ENCODE data around the gene DTX1.

Gene DTX1

GRCh38 chr12:113056631-113057488, at the start of gene DTX1:
TSS of gene DTX1 (plus strand) at chr12:113056730. CDS start at chr12:113058193, 1,463 bp downstream.
- DNase-seq = peak in 33 of 56 donors; percentile 6 to 61 (median 34)

GRCh38 chr12:113007166-113007565, 49.4 kb upstream of the DTX1 start:
- DNase-seq = no peak

- no peak for DNase-seq
These were observed 45.8 kb upstream of the DTX1 start for GRCh38 chr12:113010701-113011100.

- DNase-seq = no peak
These were observed 42.0 kb upstream of the DTX1 start for GRCh38 chr12:113014565-113014964.

GRCh38 chr12:113016796-113017195, 39.7 kb upstream of the DTX1 start:
- no peak for DNase-seq

- peak in 1 of 56 donors; percentile 1 for DNase-seq
These were observed 37.5 kb upstream of the DTX1 start for GRCh38 chr12:113019025-113019424.

GRCh38 chr12:113021500-113021899, 35.0 kb upstream of the DTX1 start:
- DNase-seq = no peak

GRCh38 chr12:113022563-113023297, 33.8 kb upstream of the DTX1 start:
- no peak for DNase-seq

- DNase-seq = no peak
These were observed 28.8 kb upstream of the DTX1 start for GRCh38 chr12:113027726-113028125.

GRCh38 chr12:113030875-113031525, 25.5 kb upstream of the DTX1 start:
- DNase-seq = peak in 24 of 56 donors; percentile 2 to 50 (median 15)

- DNase-seq = no peak
These were observed 16.6 kb upstream of the DTX1 start for GRCh38 chr12:113039911-113040445.

GRCh38 chr12:113040722-113041171, 15.8 kb upstream of the DTX1 start:
- no peak for DNase-seq

- no peak for DNase-seq
These were observed 15.0 kb upstream of the DTX1 start for GRCh38 chr12:113041560-113041959.

GRCh38 chr12:113043240-113043639, 13.3 kb upstream of the DTX1 start:
- no peak for DNase-seq

- no peak for DNase-seq
These were observed 12.0 kb upstream of the DTX1 start for GRCh38 chr12:113044516-113044915.

GRCh38 chr12:113048716-113049127, 7.8 kb upstream of the DTX1 start:
- DNase-seq = peak in 36 of 56 donors; percentile 6 to 82 (median 35)

GRCh38 chr12:113049976-113050742, 6.4 kb upstream of the DTX1 start:
- DNase-seq = no peak

- no peak for DNase-seq
These were observed 5.7 kb upstream of the DTX1 start for GRCh38 chr12:113050795-113051194.

- DNase-seq = no peak
These were observed 4.8 kb upstream of the DTX1 start for GRCh38 chr12:113051759-113052158.

GRCh38 chr12:113052326-113052725, 4.2 kb upstream of the DTX1 start:
- DNase-seq = no peak

Measured in nucleus accumbens (tissue), 56 donors.